Fibroblast of lung (primary cell): Measurements from ENCODE around the gene ZNF831. TPM values are rescaled to one million over a fixed set of nuclear protein-coding genes. Genes with fewer than 3 reads are reported as not detected.

Source experiments
- DNase-seq, 2 donors: peaks; one replicate each; pipeline versions ENCODE4 v3.0.0 to v3.0.0-alpha.2; 2010; ENCODE audit warnings: low read depth in 2 of 2
- H2AFZ ChIP-seq: 2 replicates; pipeline ENCODE4 v1.5.1; 2012; ENCODE audit warnings: low read length, control low read depth, inconsistent platforms
- H3K27ac ChIP-seq: 2 replicates; pipeline ENCODE4 v1.5.1; 2011; ENCODE audit warnings: low read length, control low read depth; ENCODE audit not compliant: insufficient read depth
- H3K27me3 ChIP-seq: 2 replicates; pipeline ENCODE4 v1.5.1; 2011; ENCODE audit warnings: mild to moderate bottlenecking, low read length; ENCODE audit not compliant: control insufficient read depth, insufficient read depth
- H3K36me3 ChIP-seq: 2 replicates; pipeline ENCODE4 v1.5.1; 2011; ENCODE audit warnings: low read length; ENCODE audit not compliant: control insufficient read depth, insufficient read depth
- H3K4me1 ChIP-seq: 2 replicates; pipeline ENCODE4 v1.5.1; 2011; ENCODE audit warnings: low read length; ENCODE audit not compliant: control insufficient read depth, insufficient read depth; ENCODE audit errors: extremely low read depth
- H3K4me2 ChIP-seq: 2 replicates; pipeline ENCODE4 v1.5.1; 2011; ENCODE audit warnings: low read length, control low read depth; ENCODE audit not compliant: insufficient read depth; ENCODE audit errors: extremely low read depth
- H3K4me3 ChIP-seq, 4 experiments: fragments of 200-600 bp in 1 of 4; sonication (generic) in 1 of 4; replicated peaks in 1 of 4; 2 replicates each; pipeline ENCODE4 v1.5.1; 2011 to 2016; ENCODE audit warnings: low read length in 4 of 4, low read depth in 3 of 4, mild to moderate bottlenecking in 3 of 4, control low read depth in 2 of 4, inconsistent platforms in 1 of 4, mixed read lengths in 1 of 4; ENCODE audit not compliant: insufficient read depth in 1 of 4; ENCODE audit errors: control extremely low read depth in 1 of 4
- H3K79me2 ChIP-seq: 2 replicates; pipeline ENCODE4 v1.5.1; 2012; ENCODE audit warnings: mild to moderate bottlenecking, low read length, inconsistent platforms; ENCODE audit not compliant: control insufficient read depth, insufficient read depth
- H3K9ac ChIP-seq: 2 replicates; pipeline ENCODE4 v1.5.1; 2011; ENCODE audit warnings: mild to moderate bottlenecking, low read length, control low read depth; ENCODE audit not compliant: insufficient read depth
- H3K9me3 ChIP-seq: 2 replicates; pipeline ENCODE4 v1.5.1; 2012; ENCODE audit warnings: low read depth, low read length; ENCODE audit not compliant: control insufficient read depth, insufficient read depth
- H4K20me1 ChIP-seq: 2 replicates; pipeline ENCODE4 v1.5.1; 2011; ENCODE audit warnings: low read length; ENCODE audit not compliant: control insufficient read depth, insufficient read depth; ENCODE audit errors: extremely low read depth
- CTCF ChIP-seq, 2 donors: IDR thresholded peaks in 1 of 2; conservative IDR thresholded peaks in 1 of 2; 1 replicate in 1 of 2; 2 replicates in 1 of 2; pipeline ENCODE4 v1.5.1; 2011 to 2012; ENCODE audit warnings: low read length in 2 of 2, control low read depth in 1 of 2, inconsistent platforms in 1 of 2, low read depth in 1 of 2, mild to moderate bottlenecking in 1 of 2
- EZH2 ChIP-seq: IDR thresholded peaks from 2 replicates; pipeline ENCODE4 v1.5.1; 2012; ENCODE audit warnings: low read length, control low read depth, mild to moderate bottlenecking; ENCODE audit errors: missing control alignments
- polyA plus RNA-seq, 2 donors: library from polyadenylated mRNA; depleted of rRNA in 1 of 2; stranded (reverse) in 1 of 2; unstranded in 1 of 2; fragments of >200 nt; gene quantifications; 2 replicates each; pipeline ENCODE4 v1.2.1, GENCODE V29; 2011 to 2012; ENCODE audit warnings: missing spikeins in 1 of 2
- total RNA-seq: library from RNA; depleted of rRNA; stranded (reverse); fragments of >200 nt; gene quantifications from 2 replicates; pipeline ENCODE4 v1.2.1, GENCODE V29; 2014

Gene ZNF831
- total and polyA plus RNA-seq, 2 donors (not counting 1 experiment from before 2014, with no cell fraction given): not detected

GRCh38 chr20:59143326-59143725 is 20.3 kb upstream of the ZNF831 start:
- H3K79me2 ChIP-seq: no peaks in the 10 kb centered on the region
- no peak overlapping the region for H2AFZ ChIP-seq
- TF ChIP-seq CTCF (conservative IDR thresholded peaks at IDR 0.05 in 1 of 2, IDR thresholded peaks at IDR 0.05 in 1 of 2; ENCODE audit: low read depth in 1 of 2, low read length in 2 of 2) (no peak), EZH2 (no peak)
- H3K4me2 ChIP-seq: no peak overlapping the region
- H4K20me1 ChIP-seq: no peaks in the 10 kb centered on the region
- H3K36me3 ChIP-seq: no peaks in the 10 kb centered on the region
- no peak overlapping the region for H3K9ac ChIP-seq
- no peak overlapping the region for H3K4me3 ChIP-seq
- no peak for DNase-seq
- no peak overlapping the region for H3K27ac ChIP-seq
- no peaks in the 10 kb centered on the region for H3K4me1 ChIP-seq
- no peaks in the 10 kb centered on the region for H3K27me3 ChIP-seq
- no peaks in the 10 kb centered on the region for H3K9me3 ChIP-seq

- Histone ChIP-seq H3K4me2 (no peak overlapping the region), H3K9me3 (no peaks in the 10 kb centered on the region), H3K36me3 (no peaks in the 10 kb centered on the region), H3K79me2 (no peaks in the 10 kb centered on the region), H3K9ac (no peak overlapping the region), H3K4me3 (no peak overlapping the region), H3K27ac (no peak overlapping the region), H3K4me1 (no peaks in the 10 kb centered on the region), H3K27me3 (no peaks in the 10 kb centered on the region), H4K20me1 (no peaks in the 10 kb centered on the region), H2AFZ (no peak overlapping the region)
- TF ChIP-seq EZH2 (no peak), CTCF (conservative IDR thresholded peaks at IDR 0.05 in 1 of 2, IDR thresholded peaks at IDR 0.05 in 1 of 2; ENCODE audit: low read depth in 1 of 2, low read length in 2 of 2) (no peak)
- no peak for DNase-seq
Measured at GRCh38 chr20:59144179-59144830, 19.3 kb upstream of the ZNF831 start.

GRCh38 chr20:59144831-59145196 is 18.8 kb upstream of the ZNF831 start:
- H3K9me3 ChIP-seq: no peaks in the 10 kb centered on the region
- no peaks in the 10 kb centered on the region for H3K36me3 ChIP-seq
- no peaks in the 10 kb centered on the region for H3K79me2 ChIP-seq
- no peak overlapping the region for H3K4me2 ChIP-seq
- H2AFZ ChIP-seq: no peak overlapping the region
- H3K27me3 ChIP-seq: no peaks in the 10 kb centered on the region
- no peaks in the 10 kb centered on the region for H3K4me1 ChIP-seq
- TF ChIP-seq CTCF (conservative IDR thresholded peaks at IDR 0.05 in 1 of 2, IDR thresholded peaks at IDR 0.05 in 1 of 2; ENCODE audit: low read depth in 1 of 2, low read length in 2 of 2) (no peak), EZH2 (no peak)
- DNase-seq: no peak
- H3K4me3 ChIP-seq: no peak overlapping the region
- H3K27ac ChIP-seq: no peak overlapping the region
- no peaks in the 10 kb centered on the region for H4K20me1 ChIP-seq
- H3K9ac ChIP-seq: no peak overlapping the region
